Measurements from ENCODE around the gene APLP2. TPM values are rescaled to one million over a fixed set of nuclear protein-coding genes. Genes with fewer than 3 reads are reported as not detected.

Gene APLP2
- total RNA-seq, 3 donors from 2014 or later (not counting 1 experiment from before 2014, with no cell fraction given): 99.8 to 119 (median 116) TPM

DNA sequence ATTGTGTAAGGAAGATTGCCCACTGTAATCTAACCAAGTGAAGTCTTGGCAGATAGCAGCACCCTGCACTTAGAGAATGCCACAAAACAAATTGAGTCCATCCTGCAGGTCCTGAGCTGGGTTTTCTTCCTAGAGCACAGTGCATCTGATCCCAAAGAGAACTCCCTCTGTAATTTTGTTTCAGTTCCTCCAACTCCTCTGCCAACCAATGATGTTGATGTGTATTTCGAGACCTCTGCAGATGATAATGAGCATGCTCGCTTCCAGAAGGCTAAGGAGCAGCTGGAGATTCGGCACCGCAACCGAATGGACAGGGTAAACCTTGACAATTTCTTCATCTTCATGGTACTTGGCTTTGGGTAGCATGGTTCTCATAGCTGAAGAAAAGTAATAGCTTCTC lies 56.8 kb downstream of the APLP2 start:
- Mint-ChIP-seq H3K27me3 (ENCODE audit: low read depth in 2 of 2) (no peaks in the 10 kb centered on the region), H3K4me1 (peaks cover 24 to 28% of the 10 kb centered on the region in 2 donors), H3K9me3 (no peaks in the 10 kb centered on the region), H3K36me3 (peaks cover 33% of the 10 kb centered on the region), H3K27ac (peak overlapping the region in 1 of 2 donors; percentile 7), H3K4me3 (no peak overlapping the region)
- H3K9me3 ChIP-seq (ENCODE audit: control insufficient read depth, insufficient read depth, low read length): no peaks in the 10 kb centered on the region
- WGBS (ENCODE audit: insufficient coverage): 96% methylated on average over 5 of the region's 5 CpGs
- TF ChIP-seq, protein P1, sequence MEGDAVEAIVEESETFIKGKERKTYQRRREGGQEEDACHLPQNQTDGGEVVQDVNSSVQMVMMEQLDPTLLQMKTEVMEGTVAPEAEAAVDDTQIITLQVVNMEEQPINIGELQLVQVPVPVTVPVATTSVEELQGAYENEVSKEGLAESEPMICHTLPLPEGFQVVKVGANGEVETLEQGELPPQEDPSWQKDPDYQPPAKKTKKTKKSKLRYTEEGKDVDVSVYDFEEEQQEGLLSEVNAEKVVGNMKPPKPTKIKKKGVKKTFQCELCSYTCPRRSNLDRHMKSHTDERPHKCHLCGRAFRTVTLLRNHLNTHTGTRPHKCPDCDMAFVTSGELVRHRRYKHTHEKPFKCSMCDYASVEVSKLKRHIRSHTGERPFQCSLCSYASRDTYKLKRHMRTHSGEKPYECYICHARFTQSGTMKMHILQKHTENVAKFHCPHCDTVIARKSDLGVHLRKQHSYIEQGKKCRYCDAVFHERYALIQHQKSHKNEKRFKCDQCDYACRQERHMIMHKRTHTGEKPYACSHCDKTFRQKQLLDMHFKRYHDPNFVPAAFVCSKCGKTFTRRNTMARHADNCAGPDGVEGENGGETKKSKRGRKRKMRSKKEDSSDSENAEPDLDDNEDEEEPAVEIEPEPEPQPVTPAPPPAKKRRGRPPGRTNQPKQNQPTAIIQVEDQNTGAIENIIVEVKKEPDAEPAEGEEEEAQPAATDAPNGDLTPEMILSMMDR (IDR thresholded peaks at IDR 0.05): no peak
- H3K27ac ChIP-seq (ENCODE audit: low read length): no peak overlapping the region
- intact Hi-C loops (cut with micrococcal nuclease): loop anchor here (5.0 kb wide), 1 partner anchor 124 kb away; the partner anchor contains the start of gene PRDM10
- H3K4me3 ChIP-seq (ENCODE audit: low read length): no peak overlapping the region
- H3K4me1 ChIP-seq (ENCODE audit: control insufficient read depth, insufficient read depth, low read length): peaks cover 7% of the 10 kb centered on the region
- ATAC-seq (no peak), DNase-seq (no peak)
- no peaks in the 10 kb centered on the region for H3K27me3 ChIP-seq (ENCODE audit: control insufficient read depth, insufficient read depth, low read length)
- H3K36me3 ChIP-seq (ENCODE audit: control insufficient read depth, insufficient read depth, low read length): peaks cover 50% of the 10 kb centered on the region

DNA sequence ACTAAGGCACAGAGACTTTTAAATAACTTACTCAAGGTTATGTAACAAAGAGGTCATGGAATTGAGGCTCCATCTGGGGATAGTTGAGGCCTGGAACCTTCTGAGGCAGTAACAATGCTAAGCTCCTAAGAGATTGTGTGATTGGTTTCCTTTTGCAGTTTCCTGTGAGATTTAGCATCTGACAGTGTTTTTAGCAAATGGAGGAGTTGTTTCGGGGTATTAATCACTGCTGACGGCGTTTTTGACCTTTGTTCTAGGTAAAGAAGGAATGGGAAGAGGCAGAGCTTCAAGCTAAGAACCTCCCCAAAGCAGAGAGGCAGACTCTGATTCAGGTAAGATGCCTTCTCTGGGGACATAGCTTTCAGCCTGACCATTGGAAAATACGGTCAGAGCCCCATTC lies 57.8 kb downstream of the APLP2 start:
- intact Hi-C loops (cut with micrococcal nuclease): loop anchor here (5.0 kb wide), 1 partner anchor 125 kb away; the partner anchor contains the start of gene PRDM10
- ATAC-seq (peak in 2 of 3 donors; percentile 32 to 51), DNase-seq (no peak)
- Mint-ChIP-seq H3K36me3 (peaks cover 28% of the 10 kb centered on the region), H3K27me3 (ENCODE audit: low read depth in 2 of 2) (no peaks in the 10 kb centered on the region), H3K27ac (peak overlapping the region; percentile 7 to 67), H3K4me3 (peak overlapping the region; percentile 41), H3K4me1 (peaks cover 16 to 31% of the 10 kb centered on the region in 2 donors), H3K9me3 (no peaks in the 10 kb centered on the region)
- Histone ChIP-seq H3K9me3 (ENCODE audit: control insufficient read depth, insufficient read depth, low read length) (no peaks in the 10 kb centered on the region), H3K27me3 (ENCODE audit: control insufficient read depth, insufficient read depth, low read length) (no peaks in the 10 kb centered on the region), H3K4me1 (ENCODE audit: control insufficient read depth, insufficient read depth, low read length) (peaks cover 7% of the 10 kb centered on the region), H3K27ac (ENCODE audit: low read length) (no peak overlapping the region), H3K36me3 (ENCODE audit: control insufficient read depth, insufficient read depth, low read length) (peaks cover 43% of the 10 kb centered on the region), H3K4me3 (ENCODE audit: low read length) (no peak overlapping the region)
- WGBS (ENCODE audit: insufficient coverage): 68% methylated on average over 4 of the region's 4 CpGs
- TF ChIP-seq, protein P1 (IDR thresholded peaks at IDR 0.05): no peak

DNA sequence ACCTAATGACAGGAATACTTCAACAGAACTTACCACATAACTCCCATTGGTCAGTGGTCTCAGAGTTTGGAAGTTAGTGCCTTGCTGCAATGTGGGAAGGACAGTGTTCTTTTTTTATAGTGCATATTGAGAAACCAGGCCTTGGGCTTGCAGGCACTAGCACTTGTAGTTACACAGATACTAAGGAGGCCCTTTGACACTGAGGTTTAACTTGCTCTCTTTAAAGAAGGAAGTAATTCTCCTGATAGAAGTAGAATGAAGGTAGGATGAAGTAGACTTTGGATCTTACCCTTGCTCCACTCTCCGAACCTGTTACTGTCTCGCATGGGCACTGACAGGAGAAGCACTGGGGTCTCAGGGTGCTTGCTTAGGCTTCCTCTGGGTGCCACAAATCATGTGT lies 58.9 kb downstream of the APLP2 start:
- Histone ChIP-seq H3K27me3 (ENCODE audit: control insufficient read depth, insufficient read depth, low read length) (no peaks in the 10 kb centered on the region), H3K27ac (ENCODE audit: low read length) (no peak overlapping the region), H3K36me3 (ENCODE audit: control insufficient read depth, insufficient read depth, low read length) (peaks cover 39% of the 10 kb centered on the region), H3K9me3 (ENCODE audit: control insufficient read depth, insufficient read depth, low read length) (no peaks in the 10 kb centered on the region), H3K4me3 (ENCODE audit: low read length) (no peak overlapping the region), H3K4me1 (ENCODE audit: control insufficient read depth, insufficient read depth, low read length) (peaks cover 3% of the 10 kb centered on the region)
- no peaks in the 10 kb centered on the region for H3K27me3 Mint-ChIP-seq (ENCODE audit: low read depth in 2 of 2)
- H3K4me3 Mint-ChIP-seq: no peak overlapping the region
- peaks cover 16 to 30% of the 10 kb centered on the region in 2 donors for H3K4me1 Mint-ChIP-seq
- no peaks in the 10 kb centered on the region for H3K9me3 Mint-ChIP-seq
- intact Hi-C loops (cut with micrococcal nuclease): loop anchor here (5.0 kb wide), 1 partner anchor 126 kb away; the partner anchor contains the start of gene PRDM10
- TF ChIP-seq, protein P1 (IDR thresholded peaks at IDR 0.05): no peak
- WGBS (ENCODE audit: insufficient coverage): 94% methylated on average over 2 of the region's 2 CpGs
- DNase-seq (no peak), ATAC-seq (no peak)
- no peak overlapping the region for H3K27ac Mint-ChIP-seq
- H3K36me3 Mint-ChIP-seq: peaks cover 21% of the 10 kb centered on the region

DNA sequence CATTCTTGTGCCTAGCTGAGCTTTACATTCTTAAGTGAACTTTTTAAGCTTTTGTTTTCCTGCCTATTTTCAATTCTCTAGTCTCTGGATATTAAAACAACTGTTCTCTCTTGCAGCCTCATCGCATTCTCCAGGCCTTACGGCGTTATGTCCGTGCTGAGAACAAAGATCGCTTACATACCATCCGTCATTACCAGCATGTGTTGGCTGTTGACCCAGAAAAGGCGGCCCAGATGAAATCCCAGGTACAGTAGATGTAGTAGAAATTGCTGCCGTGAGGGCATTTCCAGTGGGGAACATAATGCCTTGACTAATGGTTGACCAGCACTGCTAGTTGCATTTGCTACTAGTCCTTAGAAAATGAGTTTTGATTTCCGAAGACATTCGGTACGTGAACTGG lies 60.2 kb downstream of the APLP2 start:
- no peaks in the 10 kb centered on the region for H3K4me1 ChIP-seq (ENCODE audit: control insufficient read depth, insufficient read depth, low read length)
- H3K27me3 ChIP-seq (ENCODE audit: control insufficient read depth, insufficient read depth, low read length): no peaks in the 10 kb centered on the region
- TF ChIP-seq, protein P1 (IDR thresholded peaks at IDR 0.05): no peak
- no peak overlapping the region for H3K4me3 ChIP-seq (ENCODE audit: low read length)
- H3K9me3 Mint-ChIP-seq: no peaks in the 10 kb centered on the region
- H3K9me3 ChIP-seq (ENCODE audit: control insufficient read depth, insufficient read depth, low read length): no peaks in the 10 kb centered on the region
- peaks cover 41% of the 10 kb centered on the region for H3K36me3 ChIP-seq (ENCODE audit: control insufficient read depth, insufficient read depth, low read length)
- H3K27ac ChIP-seq (ENCODE audit: low read length): no peak overlapping the region
- no peak for DNase-seq
- H3K36me3 Mint-ChIP-seq: peaks cover 23% of the 10 kb centered on the region
- H3K27me3 Mint-ChIP-seq (ENCODE audit: low read depth in 2 of 2): no peaks in the 10 kb centered on the region
- intact Hi-C loops (cut with micrococcal nuclease): loop anchor here (5.0 kb wide), 1 partner anchor 128 kb away; the partner anchor contains the start of gene PRDM10
- H3K4me1 Mint-ChIP-seq: peaks cover 8 to 24% of the 10 kb centered on the region in 2 donors
- ATAC-seq: no peak
- no peak overlapping the region for H3K27ac Mint-ChIP-seq
- 95% methylated on average over 11 of the region's 11 CpGs for WGBS (ENCODE audit: insufficient coverage)
- H3K4me3 Mint-ChIP-seq: no peak overlapping the region

Measured in natural killer cell (primary cell).